GM23248 (cell line): Measurements from ENCODE around the gene TPM2. TPM values are rescaled to one million over a fixed set of nuclear protein-coding genes. Genes with fewer than 3 reads are reported as not detected.

Experiments
- DNase-seq: peaks from one replicate; pipeline ENCODE4 v3.0.0-alpha.2; 2015
- H2AFZ ChIP-seq: fragments of 200-600 bp; sonication (generic); 2 replicates; pipeline ENCODE4 v1.6.1; 2016; ENCODE audit warnings: antibody characterized with exemption
- H3F3A ChIP-seq: fragments of 200-600 bp; sonication (generic); 2 replicates; pipeline ENCODE4 v1.6.1; 2016; ENCODE audit warnings: mild to moderate bottlenecking, antibody characterized with exemption, mixed run types; ENCODE audit not compliant: insufficient read depth
- H3K27ac ChIP-seq: fragments of 200-600 bp; sonication (generic); 2 replicates; pipeline ENCODE4 v1.5.1; 2016; ENCODE audit warnings: mild to moderate bottlenecking
- H3K27me3 ChIP-seq: fragments of 200-600 bp; sonication (generic); replicated peaks from 2 replicates; pipeline ENCODE4 v1.6.1; 2016; ENCODE audit warnings: mild to moderate bottlenecking; ENCODE audit not compliant: insufficient read depth
- H3K36me3 ChIP-seq: fragments of 200-600 bp; sonication (generic); 2 replicates; pipeline ENCODE4 v1.6.1; 2016; ENCODE audit warnings: low read depth, mild to moderate bottlenecking
- H3K4me1 ChIP-seq: fragments of 200-600 bp; sonication (generic); 2 replicates; pipeline ENCODE4 v1.6.1; 2016; ENCODE audit warnings: mild to moderate bottlenecking; ENCODE audit not compliant: insufficient read depth
- H3K4me2 ChIP-seq: fragments of 200-600 bp; sonication (generic); one replicate; pipeline ENCODE4 v1.6.1; 2016; ENCODE audit warnings: mild to moderate bottlenecking; ENCODE audit not compliant: unreplicated experiment
- H3K4me3 ChIP-seq: fragments of 200-600 bp; sonication (generic); 2 replicates; pipeline ENCODE4 v1.5.1; 2016; ENCODE audit warnings: mild to moderate bottlenecking
- H3K79me2 ChIP-seq: fragments of 200-600 bp; sonication (generic); 2 replicates; pipeline ENCODE4 v1.6.1; 2016; ENCODE audit warnings: mild to moderate bottlenecking; ENCODE audit not compliant: insufficient read depth
- H3K9ac ChIP-seq: fragments of 200-600 bp; sonication (generic); 2 replicates; pipeline ENCODE4 v1.6.1; 2016; ENCODE audit warnings: mild to moderate bottlenecking
- H3K9me2 ChIP-seq: fragments of 200-600 bp; sonication (generic); 2 replicates; pipeline ENCODE4 v1.6.1; 2016; ENCODE audit warnings: mixed run types, mild to moderate bottlenecking, moderate library complexity; ENCODE audit not compliant: insufficient read depth
- H3K9me3 ChIP-seq: fragments of 200-600 bp; sonication (generic); one replicate; pipeline ENCODE4 v1.6.1; 2017; ENCODE audit warnings: low read depth
- H4K20me1 ChIP-seq: fragments of 200-600 bp; sonication (generic); 2 replicates; pipeline ENCODE4 v1.6.0; 2016; ENCODE audit not compliant: insufficient read depth
- EZH2 ChIP-seq: fragments of 200-600 bp; sonication (generic); IDR thresholded peaks from 2 replicates; pipeline ENCODE4 v1.6.1; 2018; ENCODE audit warnings: antibody characterized with exemption, mild to moderate bottlenecking; ENCODE audit not compliant: insufficient read depth, poor library complexity, severe bottlenecking
- EZH2phosphoT487 ChIP-seq: fragments of 200-600 bp; sonication (generic); IDR thresholded peaks from 2 replicates; pipeline ENCODE4 v1.6.1; 2018; ENCODE audit warnings: antibody characterized with exemption, moderate library complexity, mild to moderate bottlenecking, low read depth; ENCODE audit not compliant: insufficient read depth
- WGBS, 2 experiments: methylation state at CpG; one replicate each; pipeline ENCODE4 v1.1.6; 2015 to 2017; ENCODE audit warnings: low lambda C conversion rate in 2 of 2, low coverage in 1 of 2; ENCODE audit errors: missing lambda C conversion rate in 2 of 2; 5-methylcytosine and 5-hydroxymethylcytosine counted together
- in situ Hi-C: fragments of 300-500 bp; cut with MboI; formaldehyde crosslinking; loops from 2 replicates; pipeline ENCODE4 v1.15.0; 2020
- polyA plus RNA-seq: library from polyadenylated mRNA; unstranded; fragments of >200 nt; fragmentation: Nextera tagmentation; extraction: Ambion mirVana; gene quantifications from 2 replicates; pipeline ENCODE4 v1.2.1, GENCODE V29; 2016
- total RNA-seq: library from RNA; depleted of rRNA; stranded (reverse); fragments of >200 nt; shearing (Covaris generic); gene quantifications from 2 replicates; pipeline ENCODE4 v1.2.3, GENCODE V29; 2014

TPM2 gene
- total and polyA plus RNA-seq, 2 experiments from 2014 or later = 1,625 to 3,527 TPM

GRCh38 chr9:35691757-35692301, 2.1 kb upstream of the TPM2 start:
- Histone ChIP-seq H4K20me1 (peaks cover 16% of the 10 kb centered on the region; the same call in 1 of the 2 replicates), H3K79me2 (peaks cover 37% of the 10 kb centered on the region), H2AFZ (no peak overlapping the region), H3K4me3 (peak overlapping the region; percentile 98), H3K9ac (peak overlapping the region; percentile 94), H3K9me3 (no peaks in the 10 kb centered on the region), H3K9me2 (no peaks in the 10 kb centered on the region), H3K36me3 (peaks cover 19% of the 10 kb centered on the region), H3K4me2 (peak overlapping the region; percentile 89), H3K4me1 (peaks cover 42% of the 10 kb centered on the region), H3F3A (peaks cover 72% of the 10 kb centered on the region), H3K27ac (peak overlapping the region; percentile 89), H3K27me3 (no peaks in the 10 kb centered on the region)
- in situ Hi-C loops = no loop called here
- DNase-seq = peak; percentile 33
- WGBS, 2 experiments = 81 to 84% methylated on average over 13 of the region's 13 CpGs
- TF ChIP-seq EZH2 (no peak), EZH2phosphoT487 (no peak)

- no peaks in the 10 kb centered on the region for H3K9me3 ChIP-seq
- WGBS, 2 experiments = 33 to 34% methylated on average over 8 to 10 of the region's 10 CpGs
- H3F3A ChIP-seq = peaks cover 72% of the 10 kb centered on the region
- H3K27me3 ChIP-seq = no peaks in the 10 kb centered on the region
- H3K9ac ChIP-seq = peak overlapping the region; percentile 94
- peak overlapping the region; percentile 89 for H3K27ac ChIP-seq
- peaks cover 47% of the 10 kb centered on the region for H3K4me1 ChIP-seq
- H4K20me1 ChIP-seq = peaks cover 21% of the 10 kb centered on the region
- peaks cover 19% of the 10 kb centered on the region for H3K36me3 ChIP-seq
- no peak for TF ChIP-seq EZH2phosphoT487
- no peak for TF ChIP-seq EZH2
- no peaks in the 10 kb centered on the region for H3K9me2 ChIP-seq
- DNase-seq = no peak
- in situ Hi-C loops = no loop called here
- peak overlapping the region; percentile 98 for H3K4me3 ChIP-seq
- peak overlapping the region; percentile 44 for H2AFZ ChIP-seq
- peak overlapping the region; percentile 89 for H3K4me2 ChIP-seq
- peaks cover 43% of the 10 kb centered on the region for H3K79me2 ChIP-seq
These were observed 1.6 kb upstream of the TPM2 start for GRCh38 chr9:35691334-35691650.

- Histone ChIP-seq H3K36me3 (peaks cover 19% of the 10 kb centered on the region), H3F3A (peaks cover 72% of the 10 kb centered on the region), H3K4me2 (peak overlapping the region; percentile 89), H3K9me3 (no peaks in the 10 kb centered on the region), H3K4me3 (peak overlapping the region; percentile 98), H3K79me2 (peaks cover 48% of the 10 kb centered on the region), H2AFZ (peak overlapping the region; percentile 44), H3K27ac (peak overlapping the region; percentile 89), H3K27me3 (no peaks in the 10 kb centered on the region), H3K9ac (peak overlapping the region; percentile 94), H4K20me1 (peaks cover 25% of the 10 kb centered on the region), H3K9me2 (no peaks in the 10 kb centered on the region), H3K4me1 (peaks cover 47% of the 10 kb centered on the region)
- in situ Hi-C loops = no loop called here
- TF ChIP-seq EZH2phosphoT487 (no peak), EZH2 (no peak)
- DNase-seq = peak; percentile 86
- 1 to 2% methylated on average over 26 to 59 of the region's 61 CpGs for WGBS, 2 experiments
These were observed 1.0 kb upstream of the TPM2 start for GRCh38 chr9:35690614-35691333.

- H3K79me2 ChIP-seq = peaks cover 53% of the 10 kb centered on the region
- no peaks in the 10 kb centered on the region for H3K9me3 ChIP-seq
- peak overlapping the region; percentile 98 for H3K4me3 ChIP-seq
- H3K36me3 ChIP-seq = peaks cover 22% of the 10 kb centered on the region
- peaks cover 73% of the 10 kb centered on the region for H3F3A ChIP-seq
- H3K9me2 ChIP-seq = no peaks in the 10 kb centered on the region
- peak overlapping the region; percentile 15; the same call in 1 of the 2 replicates for H2AFZ ChIP-seq
- H3K27ac ChIP-seq = peak overlapping the region; percentile 89
- 0 to 1% methylated on average over 15 to 18 of the region's 21 CpGs for WGBS, 2 experiments
- peak overlapping the region; percentile 94 for H3K9ac ChIP-seq
- H4K20me1 ChIP-seq = peaks cover 30% of the 10 kb centered on the region
- peak overlapping the region; percentile 89 for H3K4me2 ChIP-seq
- in situ Hi-C loops = no loop called here
- H3K27me3 ChIP-seq = no peaks in the 10 kb centered on the region
- peak; percentile 76 for DNase-seq
- TF ChIP-seq EZH2 (no peak), EZH2phosphoT487 (no peak)
- H3K4me1 ChIP-seq = peaks cover 46% of the 10 kb centered on the region
These were observed 529 bp upstream of the TPM2 start for GRCh38 chr9:35690294-35690613.
